Activated CD4-positive, alpha-beta T cell treated with anti-CD3 and anti-CD28 coated beads, Interleukin-2, amount 50 U/mL, for 24 hours (primary cell): ENCODE data around the gene MYBBP1A.
"Not testable (repeated sequence)": the region's sequence is repeated elsewhere in the genome, so short reads cannot be mapped to it uniquely, and the experiment has no call there.

Experiments
- DNase-seq, 2 donors: peaks; one replicate each; pipeline ENCODE4 v3.0.0-alpha.2; 2020; ENCODE audit warnings: low read depth in 1 of 2, low spot score in 1 of 2

MYBBP1A gene

GRCh38 chr17:4590981-4591453 is 35.8 kb upstream of the MYBBP1A start:
- no peak for DNase-seq

- not testable (repeated sequence) for DNase-seq
Observed at GRCh38 chr17:4590042-4590441, 34.9 kb upstream of the MYBBP1A start.

- DNase-seq, result no peak
Observed at GRCh38 chr17:4588898-4589625, 33.9 kb upstream of the MYBBP1A start.

GRCh38 chr17:4588391-4588790 is 33.2 kb upstream of the MYBBP1A start:
- DNase-seq, result no peak

DNA sequence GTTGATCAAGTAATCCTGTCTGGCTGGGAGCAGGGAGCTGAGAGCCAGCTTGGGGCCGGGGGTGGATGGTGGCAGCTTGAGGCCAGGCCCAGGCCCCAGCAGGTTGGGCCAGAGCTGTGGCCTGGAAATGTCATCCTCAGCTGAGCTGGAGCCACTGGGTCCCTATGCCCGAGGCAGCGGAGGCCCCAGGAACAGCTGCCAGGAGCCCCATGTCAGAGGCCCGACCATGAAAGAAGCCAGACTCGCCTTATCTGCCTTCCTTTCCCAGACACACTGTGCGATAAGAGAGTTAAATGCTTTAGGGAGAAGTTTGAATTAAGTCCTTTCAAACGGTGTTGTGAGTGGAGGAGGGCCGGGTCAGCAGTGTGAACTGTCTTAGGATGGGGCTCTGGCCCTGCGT is 32.6 kb upstream of the MYBBP1A start:
- DNase-seq, result no peak

DNA sequence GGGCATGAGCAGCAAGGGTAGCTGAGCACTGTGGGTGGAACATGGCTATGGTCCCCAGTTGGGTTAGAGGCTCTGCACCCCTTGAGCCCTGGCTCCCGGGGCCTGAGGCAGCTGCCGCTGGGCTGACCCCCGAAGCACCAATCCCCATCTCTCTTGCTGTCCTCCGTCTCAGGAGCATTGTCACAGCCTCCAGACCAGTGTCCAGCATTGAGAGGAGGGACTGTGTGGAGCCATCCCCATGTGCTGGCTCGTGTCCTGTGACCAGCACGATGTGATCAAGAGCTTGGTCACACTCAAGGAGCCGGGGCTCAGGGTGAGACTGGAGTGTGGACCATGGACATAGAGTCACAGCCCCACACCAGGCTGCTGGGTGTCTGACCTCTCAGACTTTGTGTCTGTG is 32.0 kb upstream of the MYBBP1A start:
- no peak for DNase-seq

DNA sequence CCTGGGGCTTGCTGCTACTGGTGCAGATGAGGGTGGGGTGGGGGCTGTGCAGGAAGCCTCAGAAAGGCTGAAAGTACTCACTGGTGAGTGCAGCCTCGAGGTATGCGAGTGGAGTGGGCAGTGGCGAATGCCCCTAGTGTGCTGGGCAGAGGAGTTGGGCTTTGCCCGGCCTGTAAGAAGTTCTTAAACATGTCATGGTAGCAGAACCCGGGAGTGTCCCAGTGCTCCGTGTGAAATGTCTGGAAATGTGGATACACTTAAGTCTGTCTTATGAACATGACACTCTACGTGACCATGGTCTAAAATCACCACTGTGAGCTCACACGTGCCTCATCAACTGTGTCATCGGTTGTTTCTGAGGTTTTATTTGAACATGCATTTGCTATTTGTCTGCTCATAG is 30.9 kb upstream of the MYBBP1A start:
- DNase-seq, result no peak

- no peak for DNase-seq
Observed at GRCh38 chr17:4585638-4585994, 30.4 kb upstream of the MYBBP1A start.

DNA sequence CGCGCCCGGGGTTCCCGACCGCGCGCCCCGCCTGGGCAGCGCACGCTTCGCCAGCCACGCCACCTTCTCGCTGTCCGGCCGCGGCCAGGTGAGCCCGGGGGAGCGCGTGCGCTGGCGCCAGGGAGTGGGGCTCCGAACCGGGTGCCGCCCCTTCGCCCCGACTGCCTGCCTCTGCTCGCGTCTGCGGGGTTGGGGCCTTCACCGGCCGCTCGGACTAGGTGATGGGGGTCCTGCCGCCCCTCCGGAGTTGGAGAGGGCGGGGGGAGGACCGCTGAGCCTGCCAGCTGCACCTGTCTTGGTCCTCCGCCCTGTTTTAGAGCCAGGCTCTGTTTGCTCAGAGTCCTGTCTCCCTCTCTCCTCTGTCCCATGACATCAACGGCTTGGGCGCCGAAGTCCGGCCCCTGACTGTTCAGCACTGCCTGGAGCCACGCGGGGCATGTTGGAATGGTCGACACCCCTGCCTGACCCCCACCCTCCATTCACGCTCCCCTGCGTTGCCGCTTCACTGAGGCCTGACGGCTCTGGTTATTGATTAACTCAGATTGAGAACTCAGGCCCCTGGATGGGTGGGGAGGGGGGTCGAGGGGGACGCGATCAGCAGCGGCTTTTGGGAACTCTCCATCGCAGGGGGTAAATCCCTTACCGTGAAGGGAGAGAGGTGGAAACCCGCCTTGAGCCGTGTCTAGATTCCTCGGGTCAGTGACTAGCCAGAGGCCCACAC is 29.9 kb upstream of the MYBBP1A start:
- DNase-seq, result no peak

GRCh38 chr17:4584101-4584916 is 29.1 kb upstream of the MYBBP1A start, which contains the start of gene SMTNL2:
SMTNL2 (plus strand) TSS chr17:4584529; CDS start chr17:4584606, 77 bp downstream.
- no peak for DNase-seq

DNA sequence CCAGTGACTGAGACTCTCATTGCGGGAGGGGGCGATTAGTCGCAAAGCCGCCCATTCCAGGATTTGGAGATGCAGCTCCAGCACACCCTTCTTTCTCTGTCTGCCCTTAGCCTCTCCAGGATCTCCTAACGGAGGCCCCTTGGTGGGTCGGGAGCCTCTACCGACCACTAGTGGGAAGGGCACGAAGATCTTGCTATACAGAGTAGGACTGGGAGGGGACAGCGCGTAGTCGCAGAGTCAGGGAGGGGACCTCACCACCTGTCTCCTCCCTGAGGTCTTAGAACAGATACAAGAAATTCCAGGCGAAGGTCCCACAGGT is 28.6 kb upstream of the MYBBP1A start:
- no peak for DNase-seq

DNA sequence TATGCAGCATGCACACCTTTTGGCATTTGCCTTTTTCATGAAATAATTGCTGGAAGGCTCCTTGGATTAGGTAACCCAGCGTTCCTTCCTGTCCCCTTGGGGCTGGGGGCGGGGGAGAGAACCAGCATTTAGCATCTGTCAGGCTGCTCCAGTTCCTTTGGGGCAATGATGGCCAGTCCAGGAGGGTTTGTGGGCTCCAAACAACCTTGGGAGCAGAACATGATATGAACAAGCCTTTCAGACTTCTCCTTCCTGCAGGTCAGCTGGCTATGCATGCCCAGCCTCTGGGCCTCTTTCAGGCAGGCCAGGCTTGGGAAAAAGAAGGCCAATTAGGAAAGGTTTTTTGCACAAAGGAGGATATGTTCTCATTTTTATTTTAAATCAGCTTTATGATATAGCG is 28.0 kb upstream of the MYBBP1A start:
- DNase-seq, result no peak

DNA sequence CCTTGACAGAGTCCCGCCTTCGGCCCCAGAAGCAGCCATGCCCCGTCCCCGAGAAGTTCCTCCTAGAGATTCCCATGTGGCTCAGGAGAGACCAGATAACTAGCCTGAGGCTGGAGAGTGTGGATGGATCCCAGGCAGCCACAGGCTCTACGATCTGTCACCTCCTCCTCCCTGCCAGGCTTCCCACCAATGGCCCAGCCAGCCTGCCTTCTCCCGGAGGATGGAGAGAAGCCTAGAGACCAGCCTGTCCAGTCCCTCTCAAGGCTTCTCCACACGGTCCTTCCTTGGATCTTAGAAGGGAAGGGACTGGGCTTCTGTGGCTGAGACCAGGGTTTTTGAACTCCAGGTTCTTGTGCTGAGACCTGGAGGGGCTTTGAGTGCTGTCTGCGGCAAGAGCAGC is 27.5 kb upstream of the MYBBP1A start:
- DNase-seq, result no peak

- DNase-seq, result no peak
Observed at GRCh38 chr17:4582101-4582501, 26.9 kb upstream of the MYBBP1A start.

GRCh38 chr17:4580291-4580690 is 25.1 kb upstream of the MYBBP1A start:
- no peak for DNase-seq

GRCh38 chr17:4579678-4580077 is 24.5 kb upstream of the MYBBP1A start:
- no peak for DNase-seq

DNA sequence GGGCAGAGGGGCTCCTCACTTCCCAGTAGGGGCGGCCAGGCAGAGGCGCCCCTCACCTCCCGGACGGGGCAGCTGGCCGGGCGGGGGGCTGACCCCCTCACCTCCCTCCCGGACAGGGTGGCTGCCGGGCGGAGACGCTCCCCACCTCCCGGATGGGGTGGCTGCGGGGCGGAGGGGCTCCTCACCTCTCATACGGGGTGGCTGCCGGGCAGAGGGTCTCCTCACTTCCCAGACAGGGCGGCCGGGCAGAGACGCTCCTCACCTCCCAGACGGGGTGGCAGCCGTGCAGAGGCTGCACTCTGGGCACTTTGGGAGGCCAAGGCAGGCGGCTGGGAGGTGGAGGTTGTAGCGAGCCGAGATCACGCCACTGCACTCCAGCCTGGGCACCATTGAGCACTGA is 23.2 kb upstream of the MYBBP1A start:
- not testable (repeated sequence) for DNase-seq

DNA sequence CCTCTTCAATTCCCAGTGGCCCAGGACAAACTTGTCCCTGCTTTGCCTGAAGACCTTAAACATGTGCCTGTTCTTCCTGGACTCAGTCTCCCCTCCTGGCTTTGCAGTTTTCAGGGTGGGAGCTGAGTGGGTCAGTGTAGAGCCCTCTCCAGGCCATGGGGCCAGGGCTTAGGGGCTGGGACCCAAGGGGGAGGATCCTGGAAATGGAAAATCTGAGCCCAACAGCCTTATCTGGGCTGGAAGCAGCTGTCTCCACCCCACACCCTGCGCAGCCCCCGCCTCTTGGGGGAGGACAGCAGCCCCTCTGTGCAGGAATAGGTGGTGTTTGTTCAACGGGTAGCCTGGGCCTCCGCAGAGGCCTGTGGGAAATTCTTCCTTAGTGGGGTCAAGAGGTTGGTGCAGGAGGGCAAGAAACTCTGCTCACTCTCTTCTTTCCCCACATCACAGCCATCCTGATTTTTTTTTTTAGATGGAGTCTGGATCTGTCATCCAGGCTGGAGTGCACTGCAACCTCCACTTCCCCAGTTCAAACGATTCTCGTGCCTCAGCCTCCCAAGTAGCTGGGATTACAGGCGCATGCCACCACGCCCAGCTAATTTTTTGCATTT is 22.3 kb upstream of the MYBBP1A start:
- no peak for DNase-seq

DNA sequence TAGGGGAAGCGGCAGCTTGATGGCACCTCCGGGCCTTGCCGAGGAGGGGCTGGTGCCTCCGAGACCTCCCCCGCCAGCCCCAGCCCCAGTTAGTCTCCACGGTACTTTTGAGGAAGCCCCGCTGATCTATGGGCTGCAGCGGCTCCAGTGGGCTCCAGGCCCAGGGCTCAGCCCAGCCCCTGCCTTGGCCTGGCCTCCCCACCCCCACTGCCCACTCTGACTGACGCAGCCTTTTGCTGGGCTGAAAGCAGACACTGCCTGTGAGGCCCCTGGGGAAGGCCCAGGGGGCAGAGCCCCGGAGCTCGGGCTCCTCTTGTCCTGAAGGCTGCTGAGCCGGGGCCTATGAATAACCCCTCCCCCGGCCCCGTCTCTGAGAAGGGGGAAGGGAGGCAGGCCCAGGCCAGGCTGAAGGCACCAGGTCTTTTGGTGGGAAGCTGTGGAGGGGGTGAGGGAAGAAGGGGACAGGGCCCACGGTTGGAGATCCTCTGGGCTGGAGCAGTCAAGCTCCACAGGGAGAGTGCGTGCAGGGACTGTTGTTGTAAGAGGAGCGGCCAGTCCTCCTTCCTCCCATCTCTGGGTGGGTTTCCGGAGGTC is 21.6 kb upstream of the MYBBP1A start:
- no peak for DNase-seq

- DNase-seq, result no peak
Observed at GRCh38 chr17:4576161-4576558, 21.0 kb upstream of the MYBBP1A start.

DNA sequence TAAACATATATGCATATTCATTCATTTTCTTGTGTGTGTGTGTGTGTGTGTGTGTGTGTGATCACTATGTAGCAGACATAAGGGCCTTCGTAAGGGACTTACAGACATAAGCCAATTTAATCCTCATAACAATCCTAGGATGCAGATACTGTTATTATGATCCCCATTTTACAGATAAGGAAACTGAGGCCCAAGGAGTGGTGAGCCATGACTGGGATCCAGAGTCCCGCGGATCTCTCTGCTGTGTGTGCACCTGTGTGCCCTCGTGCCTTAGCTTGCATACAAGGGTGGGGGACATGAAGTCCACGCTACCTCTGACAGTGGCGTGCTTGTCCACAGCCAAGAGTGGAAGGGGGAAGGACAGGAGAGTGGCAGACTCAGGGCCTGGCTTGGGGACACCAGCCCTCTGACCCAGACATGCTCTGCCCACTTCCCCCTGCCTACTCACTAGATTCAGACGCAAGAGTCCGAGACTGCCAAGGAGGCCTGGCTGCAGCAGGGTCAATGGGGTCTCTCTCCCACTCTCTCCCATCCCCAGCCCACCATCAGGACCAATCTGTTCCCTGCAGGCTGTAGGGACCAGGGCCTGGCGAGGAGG is 19.4 kb upstream of the MYBBP1A start:
- DNase-seq, result no peak
